Fibroblast of lung (primary cell): Measurements from ENCODE around the gene MPV17L2. TPM values are rescaled to one million over a fixed set of nuclear protein-coding genes. Genes with fewer than 3 reads are reported as not detected.

Experiments used
- DNase-seq, 2 donors: peaks; one replicate each; pipeline versions ENCODE4 v3.0.0 to v3.0.0-alpha.2; 2010; ENCODE audit warnings: low read depth in 2 of 2
- H2AFZ ChIP-seq: 2 replicates; pipeline ENCODE4 v1.5.1; 2012; ENCODE audit warnings: low read length, control low read depth, inconsistent platforms
- H3K27ac ChIP-seq: 2 replicates; pipeline ENCODE4 v1.5.1; 2011; ENCODE audit warnings: low read length, control low read depth; ENCODE audit not compliant: insufficient read depth
- H3K27me3 ChIP-seq: 2 replicates; pipeline ENCODE4 v1.5.1; 2011; ENCODE audit warnings: mild to moderate bottlenecking, low read length; ENCODE audit not compliant: control insufficient read depth, insufficient read depth
- H3K36me3 ChIP-seq: 2 replicates; pipeline ENCODE4 v1.5.1; 2011; ENCODE audit warnings: low read length; ENCODE audit not compliant: control insufficient read depth, insufficient read depth
- H3K4me1 ChIP-seq: 2 replicates; pipeline ENCODE4 v1.5.1; 2011; ENCODE audit warnings: low read length; ENCODE audit not compliant: control insufficient read depth, insufficient read depth; ENCODE audit errors: extremely low read depth
- H3K4me2 ChIP-seq: 2 replicates; pipeline ENCODE4 v1.5.1; 2011; ENCODE audit warnings: low read length, control low read depth; ENCODE audit not compliant: insufficient read depth; ENCODE audit errors: extremely low read depth
- H3K4me3 ChIP-seq, 4 experiments: fragments of 200-600 bp in 1 of 4; sonication (generic) in 1 of 4; replicated peaks in 1 of 4; 2 replicates each; pipeline ENCODE4 v1.5.1; 2011 to 2016; ENCODE audit warnings: low read length in 4 of 4, low read depth in 3 of 4, mild to moderate bottlenecking in 3 of 4, control low read depth in 2 of 4, inconsistent platforms in 1 of 4, mixed read lengths in 1 of 4; ENCODE audit not compliant: insufficient read depth in 1 of 4; ENCODE audit errors: control extremely low read depth in 1 of 4
- H3K79me2 ChIP-seq: 2 replicates; pipeline ENCODE4 v1.5.1; 2012; ENCODE audit warnings: mild to moderate bottlenecking, low read length, inconsistent platforms; ENCODE audit not compliant: control insufficient read depth, insufficient read depth
- H3K9ac ChIP-seq: 2 replicates; pipeline ENCODE4 v1.5.1; 2011; ENCODE audit warnings: mild to moderate bottlenecking, low read length, control low read depth; ENCODE audit not compliant: insufficient read depth
- H3K9me3 ChIP-seq: 2 replicates; pipeline ENCODE4 v1.5.1; 2012; ENCODE audit warnings: low read depth, low read length; ENCODE audit not compliant: control insufficient read depth, insufficient read depth
- H4K20me1 ChIP-seq: 2 replicates; pipeline ENCODE4 v1.5.1; 2011; ENCODE audit warnings: low read length; ENCODE audit not compliant: control insufficient read depth, insufficient read depth; ENCODE audit errors: extremely low read depth
- CTCF ChIP-seq, 2 donors: IDR thresholded peaks in 1 of 2; conservative IDR thresholded peaks in 1 of 2; 1 replicate in 1 of 2; 2 replicates in 1 of 2; pipeline ENCODE4 v1.5.1; 2011 to 2012; ENCODE audit warnings: low read length in 2 of 2, control low read depth in 1 of 2, inconsistent platforms in 1 of 2, low read depth in 1 of 2, mild to moderate bottlenecking in 1 of 2
- EZH2 ChIP-seq: IDR thresholded peaks from 2 replicates; pipeline ENCODE4 v1.5.1; 2012; ENCODE audit warnings: low read length, control low read depth, mild to moderate bottlenecking; ENCODE audit errors: missing control alignments
- polyA plus RNA-seq, 2 donors: library from polyadenylated mRNA; depleted of rRNA in 1 of 2; stranded (reverse) in 1 of 2; unstranded in 1 of 2; fragments of >200 nt; gene quantifications; 2 replicates each; pipeline ENCODE4 v1.2.1, GENCODE V29; 2011 to 2012; ENCODE audit warnings: missing spikeins in 1 of 2
- total RNA-seq: library from RNA; depleted of rRNA; stranded (reverse); fragments of >200 nt; gene quantifications from 2 replicates; pipeline ENCODE4 v1.2.1, GENCODE V29; 2014

Gene MPV17L2
- total and polyA plus RNA-seq, 2 donors (not counting 1 experiment from before 2014, with no cell fraction given), result 4.1 to 9.4 TPM

- H2AFZ ChIP-seq, result no peak overlapping the region
- H4K20me1 ChIP-seq, result no peaks in the 10 kb centered on the region
- H3K4me1 ChIP-seq, result no peaks in the 10 kb centered on the region
- H3K4me3 ChIP-seq, result no peak overlapping the region
- H3K27me3 ChIP-seq, result peaks cover 3% of the 10 kb centered on the region
- no peak for TF ChIP-seq CTCF (conservative IDR thresholded peaks at IDR 0.05 in 1 of 2, IDR thresholded peaks at IDR 0.05 in 1 of 2; ENCODE audit: low read depth in 1 of 2, low read length in 2 of 2)
- no peak for TF ChIP-seq EZH2
- no peaks in the 10 kb centered on the region for H3K36me3 ChIP-seq
- H3K4me2 ChIP-seq, result no peak overlapping the region
- H3K79me2 ChIP-seq, result no peaks in the 10 kb centered on the region
- no peaks in the 10 kb centered on the region for H3K9me3 ChIP-seq
- H3K27ac ChIP-seq, result no peak overlapping the region
- DNase-seq, result no peak
- no peak overlapping the region for H3K9ac ChIP-seq
Observed at GRCh38 chr19:18239303-18239702, 46.3 kb downstream of the MPV17L2 start.

GRCh38 chr19:18245297-18245696, 52.3 kb downstream of the MPV17L2 start:
- Histone ChIP-seq H3K9ac (no peak overlapping the region), H3K4me1 (no peaks in the 10 kb centered on the region), H2AFZ (no peak overlapping the region), H4K20me1 (no peaks in the 10 kb centered on the region), H3K36me3 (no peaks in the 10 kb centered on the region), H3K27me3 (no peaks in the 10 kb centered on the region), H3K4me2 (no peak overlapping the region), H3K4me3 (no peak overlapping the region), H3K9me3 (no peaks in the 10 kb centered on the region), H3K79me2 (no peaks in the 10 kb centered on the region), H3K27ac (no peak overlapping the region)
- no peak for DNase-seq
- no peak for TF ChIP-seq CTCF (conservative IDR thresholded peaks at IDR 0.05 in 1 of 2, IDR thresholded peaks at IDR 0.05 in 1 of 2; ENCODE audit: low read depth in 1 of 2, low read length in 2 of 2)
- no peak for TF ChIP-seq EZH2

Other genes starting within 250 kb of the MPV17L2 start
- under 0.01 TPM in 2 replicates for gene KCNN1, start 226.1 kb upstream of the MPV17L2 start, total RNA-seq
- gene KCNN1, start 226.1 kb upstream of the MPV17L2 start, polyA plus RNA-seq, result not detected in 2 replicates
- 3.9 and 9.1 TPM in 2 replicates for gene ARRDC2, start 185.0 kb upstream of the MPV17L2 start, total RNA-seq
- 2.1 and 3.0 TPM in 2 replicates for gene ARRDC2, start 185.0 kb upstream of the MPV17L2 start, polyA plus RNA-seq
- gene IL12RB1, start 106.3 kb upstream of the MPV17L2 start, total RNA-seq, result under 0.01 and 0.50 TPM in 2 replicates
- 0.06 and 0.75 TPM in 2 replicates for gene IL12RB1, start 106.3 kb upstream of the MPV17L2 start, polyA plus RNA-seq
- 2.3 and 4.1 TPM in 2 replicates for gene MAST3, start 95.4 kb upstream of the MPV17L2 start, total RNA-seq
- gene MAST3, start 95.4 kb upstream of the MPV17L2 start, polyA plus RNA-seq, result 2.0 and 2.3 TPM in 2 replicates
- gene PIK3R2, start 40.1 kb upstream of the MPV17L2 start, total RNA-seq, result 10.1 and 11.3 TPM in 2 replicates
- 18.4 and 29.5 TPM in 2 replicates for gene PIK3R2, start 40.1 kb upstream of the MPV17L2 start, polyA plus RNA-seq
- 3.1 and 8.8 TPM in 2 replicates for gene IFI30, start 19.4 kb upstream of the MPV17L2 start, total RNA-seq
- 15.8 and 50.9 TPM in 2 replicates for gene IFI30, start 19.4 kb upstream of the MPV17L2 start, polyA plus RNA-seq
- gene RAB3A, start 10.8 kb downstream of the MPV17L2 start, total RNA-seq, result 0.77 and 2.0 TPM in 2 replicates
- 3.6 and 10.1 TPM in 2 replicates for gene RAB3A, start 10.8 kb downstream of the MPV17L2 start, polyA plus RNA-seq
- 1.3 and 2.0 TPM in 2 replicates for gene PDE4C, start 33.2 kb downstream of the MPV17L2 start, total RNA-seq
- gene PDE4C, start 33.2 kb downstream of the MPV17L2 start, polyA plus RNA-seq, result 0.09 and 0.35 TPM in 2 replicates
- gene IQCN, start 81.2 kb downstream of the MPV17L2 start, total RNA-seq, result 0.51 and 0.83 TPM in 2 replicates
- gene IQCN, start 81.2 kb downstream of the MPV17L2 start, polyA plus RNA-seq, result 0.27 and 0.79 TPM in 2 replicates
- 149 and 166 TPM in 2 replicates for gene JUND, start 88.4 kb downstream of the MPV17L2 start, total RNA-seq
- 47.6 and 65.8 TPM in 2 replicates for gene JUND, start 88.4 kb downstream of the MPV17L2 start, polyA plus RNA-seq
- gene LSM4, start 129.9 kb downstream of the MPV17L2 start, total RNA-seq, result 70.9 and 124 TPM in 2 replicates
- 50.9 and 97.2 TPM in 2 replicates for gene LSM4, start 129.9 kb downstream of the MPV17L2 start, polyA plus RNA-seq
- 63.9 and 78.8 TPM in 2 replicates for gene PGPEP1, start 147.4 kb downstream of the MPV17L2 start, total RNA-seq
- 17.0 and 25.4 TPM in 2 replicates for gene PGPEP1, start 147.4 kb downstream of the MPV17L2 start, polyA plus RNA-seq
- 140 and 210 TPM in 2 replicates for gene GDF15, start 192.9 kb downstream of the MPV17L2 start, total RNA-seq
- gene GDF15, start 192.9 kb downstream of the MPV17L2 start, polyA plus RNA-seq, result 8.6 and 24.3 TPM in 2 replicates
- gene LRRC25, start 204.4 kb downstream of the MPV17L2 start, total RNA-seq, result 1.2 and 4.6 TPM in 2 replicates
- 0.10 and 0.25 TPM in 2 replicates for gene LRRC25, start 204.4 kb downstream of the MPV17L2 start, polyA plus RNA-seq
- gene SSBP4, start 226.2 kb downstream of the MPV17L2 start, total RNA-seq, result 58.6 and 76.5 TPM in 2 replicates
- gene SSBP4, start 226.2 kb downstream of the MPV17L2 start, polyA plus RNA-seq, result 12.8 and 16.5 TPM in 2 replicates
- 25.6 and 37.8 TPM in 2 replicates for gene ISYNA1, start 244.9 kb downstream of the MPV17L2 start, total RNA-seq
- 8.3 and 10.3 TPM in 2 replicates for gene ISYNA1, start 244.9 kb downstream of the MPV17L2 start, polyA plus RNA-seq